Islet precursor cell (in vitro differentiated cells): Measurements from ENCODE around the gene LDLRAD3.
A peak's percentile ranks its signal among the peaks of the same experiment; 100 is the strongest.

Source experiments
- DNase-seq: peaks from one replicate; pipeline ENCODE4 v3.0.0-alpha.2; 2018

Gene LDLRAD3

DNA sequence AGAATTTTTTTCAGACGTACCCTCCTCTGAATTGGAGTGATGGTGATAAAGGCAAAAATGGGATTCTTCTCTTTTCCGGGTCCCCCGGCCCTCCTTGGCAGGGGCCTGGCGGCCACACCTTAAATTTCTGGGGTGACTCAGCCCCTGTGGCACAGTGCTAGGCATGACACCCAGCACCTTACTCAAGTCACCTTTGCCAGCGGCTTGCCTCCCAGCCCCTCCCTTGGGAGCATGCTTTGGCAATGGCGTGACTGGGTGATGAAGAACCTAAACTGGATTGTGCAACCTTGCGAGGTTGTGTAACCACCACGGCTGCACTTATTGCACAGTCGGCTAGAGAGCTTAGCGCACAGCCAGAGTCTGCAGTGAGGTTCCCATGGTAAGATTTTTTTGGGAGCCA is 16.2 kb upstream of the LDLRAD3 start:
- DNase-seq, result no peak

DNA sequence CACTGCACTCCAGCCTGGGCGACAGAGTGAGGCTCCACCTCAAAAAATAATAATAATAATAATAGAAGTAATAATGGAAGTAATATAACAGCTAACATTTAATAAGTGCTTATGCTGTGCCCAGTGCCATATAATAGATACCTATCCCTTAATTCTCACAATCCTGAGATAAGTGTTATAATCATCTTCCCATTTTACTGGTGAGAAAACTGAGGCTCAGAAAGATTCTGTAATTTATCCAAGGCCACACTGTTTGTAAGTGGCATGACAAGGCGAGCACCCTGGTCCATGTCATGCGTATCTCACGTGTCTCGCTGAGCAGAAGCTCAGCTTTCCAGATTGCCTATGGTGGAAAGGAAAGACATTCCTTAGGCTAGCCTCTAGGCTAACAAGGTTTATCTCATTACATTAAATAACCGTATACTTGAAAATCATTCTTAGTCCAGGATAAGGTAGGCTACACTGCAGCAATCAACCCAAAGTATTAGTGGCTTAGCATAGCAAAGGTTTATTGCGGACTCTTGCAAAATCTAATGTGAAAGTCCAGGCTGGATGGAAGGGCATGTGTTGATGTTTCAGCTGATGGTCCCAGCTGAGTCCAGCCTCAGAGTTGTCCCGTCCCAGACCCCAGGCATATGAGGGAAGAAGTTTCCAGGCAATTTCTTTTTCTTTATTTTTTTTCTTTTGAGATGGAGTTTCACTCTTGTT is 15.0 kb upstream of the LDLRAD3 start:
- no peak for DNase-seq

DNA sequence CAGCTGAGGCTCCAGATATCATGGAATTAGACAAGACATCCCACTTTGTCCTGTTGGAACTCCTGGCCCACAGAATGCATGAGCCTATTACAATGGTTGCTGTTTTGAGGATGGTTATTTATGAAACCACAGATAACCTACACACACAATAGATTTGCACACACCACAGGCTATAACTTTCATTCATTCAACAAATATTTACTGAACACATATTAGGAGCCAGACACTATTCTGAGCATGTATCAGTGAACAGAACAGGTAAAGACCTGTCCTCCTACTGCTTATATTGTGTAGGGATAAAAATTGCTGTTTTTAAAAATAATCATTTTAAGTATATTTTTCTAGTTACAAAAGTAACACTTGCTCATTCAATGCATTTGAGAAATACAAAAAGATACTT is 13.4 kb upstream of the LDLRAD3 start:
- DNase-seq, result no peak

DNA sequence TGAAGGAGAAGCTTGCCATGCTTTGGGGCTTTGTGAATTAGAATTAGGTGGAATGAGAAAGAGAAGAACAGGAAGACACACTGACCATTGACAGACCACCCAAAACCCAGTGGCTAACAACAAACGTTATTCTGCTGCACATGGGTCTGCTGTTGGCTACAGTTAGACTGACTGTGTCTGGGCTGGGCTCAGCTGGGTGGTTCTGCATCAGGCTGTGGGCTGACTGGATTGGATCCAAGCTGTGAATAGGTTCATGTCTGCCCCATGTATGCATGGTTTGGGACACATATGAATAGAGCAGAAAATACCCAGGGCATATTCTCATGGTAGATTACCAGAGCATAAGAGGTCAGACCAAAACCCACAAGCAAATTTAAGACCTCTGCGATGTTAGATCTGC is 11.7 kb upstream of the LDLRAD3 start:
- DNase-seq, result no peak

DNA sequence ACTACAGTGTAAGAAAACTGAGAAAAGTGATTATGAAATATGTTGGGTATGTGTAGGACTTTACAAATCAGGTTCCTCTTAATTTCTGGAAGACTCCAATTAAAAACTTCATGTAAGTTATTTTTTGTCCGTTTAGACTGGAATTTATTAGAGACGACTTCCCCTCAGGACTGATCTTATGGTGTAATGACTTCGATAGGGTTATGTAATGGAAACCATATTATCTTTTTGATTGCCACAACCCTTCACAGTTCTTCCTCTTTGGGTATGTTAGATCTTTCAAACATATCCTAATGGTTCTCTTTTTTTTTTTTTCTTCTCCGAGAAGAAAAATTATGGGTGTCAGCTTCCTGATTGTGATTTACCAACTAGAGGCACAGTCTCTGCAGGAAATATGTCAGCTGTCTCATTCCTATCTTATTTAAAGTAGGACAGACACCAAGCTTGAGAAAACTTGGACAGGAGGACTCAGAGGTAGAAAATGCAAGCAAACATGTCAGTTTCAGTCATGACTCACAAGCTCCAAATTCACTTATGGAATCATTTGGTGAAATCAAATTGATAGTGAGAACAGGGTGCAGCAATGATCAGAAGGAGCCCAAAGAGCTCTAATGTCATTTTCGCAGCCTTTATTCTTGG is 11.1 kb upstream of the LDLRAD3 start:
- DNase-seq, result no peak

DNA sequence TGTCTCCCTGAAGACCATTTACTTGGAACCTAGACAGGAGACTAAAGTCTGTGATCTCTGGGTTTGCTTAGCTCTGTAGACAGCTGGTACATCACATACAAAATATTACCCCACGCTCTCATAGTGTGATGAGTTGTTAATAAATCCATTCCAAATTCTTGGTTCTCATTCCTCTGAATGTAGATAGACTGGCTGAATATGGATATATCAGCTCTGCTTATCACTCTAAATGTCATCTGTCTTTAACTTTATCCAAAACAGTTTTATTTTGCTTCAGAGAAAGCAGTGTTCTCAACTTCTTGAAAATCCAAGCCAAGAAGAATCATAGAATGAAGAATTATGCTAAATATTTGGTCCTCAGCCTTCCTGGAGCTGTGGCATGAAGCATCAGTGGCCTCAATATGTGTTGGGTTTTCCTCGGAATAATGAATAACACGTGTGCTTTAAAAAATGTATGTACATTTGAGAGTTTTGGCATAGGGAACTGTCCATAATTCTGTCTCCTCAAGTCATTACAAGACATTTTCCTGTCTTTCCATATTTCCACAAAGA is 10.5 kb upstream of the LDLRAD3 start:
- DNase-seq, result no peak

DNA sequence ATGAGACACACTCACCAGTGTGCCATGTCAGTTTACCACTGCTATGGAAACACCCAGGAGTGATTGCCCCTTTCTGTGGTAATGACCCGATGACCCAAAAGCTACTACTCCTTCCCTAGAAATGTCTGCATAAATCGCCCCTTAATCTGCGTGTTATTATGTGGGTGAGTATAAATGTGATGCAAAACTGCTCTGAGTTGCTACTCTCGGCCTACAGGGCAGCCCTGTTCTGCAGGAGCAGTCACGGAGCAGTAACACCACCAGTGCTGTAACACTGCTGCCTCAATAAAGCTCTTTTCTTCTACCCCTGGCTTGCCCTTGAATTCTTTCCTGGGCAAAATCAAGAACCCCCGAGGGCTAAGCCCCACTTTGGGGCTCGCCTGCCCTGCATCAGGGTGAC is 9.6 kb upstream of the LDLRAD3 start:
- DNase-seq, result no peak

DNA sequence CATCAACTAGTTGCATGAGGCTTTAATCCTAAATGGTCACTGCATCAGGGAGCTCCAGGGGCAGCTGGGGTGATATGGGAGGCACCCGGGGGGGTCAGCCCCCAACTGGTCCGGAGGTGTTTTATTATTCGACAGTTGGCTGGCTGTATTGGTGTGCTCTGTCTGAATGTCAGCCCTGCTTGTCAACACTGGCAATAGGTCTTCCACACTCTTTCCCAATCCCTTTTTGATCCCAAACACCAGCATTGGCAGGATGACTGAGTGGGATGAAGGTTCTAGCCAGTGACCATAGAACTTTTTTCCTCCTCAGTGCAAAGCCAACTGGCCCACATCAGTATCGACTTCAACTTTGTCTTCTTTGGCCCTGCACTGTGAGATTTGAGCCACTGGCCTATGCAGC is 8.9 kb upstream of the LDLRAD3 start:
- DNase-seq, result no peak

DNA sequence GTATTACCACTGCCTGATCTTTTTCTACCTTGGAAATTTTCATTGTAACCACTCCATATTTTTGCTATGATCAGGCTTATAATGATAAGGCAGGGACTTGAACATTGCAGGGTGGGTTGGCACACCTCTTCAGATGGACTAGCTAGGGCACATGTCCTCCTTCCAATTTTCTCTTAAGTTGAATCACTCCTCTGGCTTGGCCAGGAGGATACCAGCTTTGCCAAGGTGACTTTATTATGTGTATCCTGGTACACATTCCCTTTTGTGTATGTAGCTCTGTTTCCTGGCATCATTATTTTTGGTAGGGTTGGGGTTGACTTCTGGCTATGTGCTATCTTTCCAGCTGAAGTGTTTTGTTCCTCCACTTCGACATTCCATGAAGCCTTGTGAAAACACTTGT is 8.5 kb upstream of the LDLRAD3 start:
- DNase-seq, result no peak

DNA sequence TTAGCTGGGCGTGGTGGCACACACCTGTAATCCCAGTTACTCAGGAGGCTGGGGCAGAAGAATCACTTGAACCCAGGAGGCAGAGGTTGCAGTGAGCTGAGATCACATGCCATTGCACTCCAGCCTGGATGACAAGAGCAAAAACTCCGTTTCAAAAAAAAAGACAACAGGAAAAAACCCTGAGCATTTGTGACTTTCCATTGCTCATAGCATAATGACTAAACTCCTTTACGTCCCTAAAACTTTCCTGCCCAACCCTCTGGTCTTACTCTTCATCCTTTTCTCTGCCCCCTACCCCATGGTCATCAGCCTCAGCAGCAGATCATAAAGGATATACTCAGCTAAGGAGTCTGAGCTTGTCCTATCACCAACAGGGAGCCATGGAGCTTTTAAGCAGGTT is 6.8 kb upstream of the LDLRAD3 start:
- DNase-seq, result no peak

DNA sequence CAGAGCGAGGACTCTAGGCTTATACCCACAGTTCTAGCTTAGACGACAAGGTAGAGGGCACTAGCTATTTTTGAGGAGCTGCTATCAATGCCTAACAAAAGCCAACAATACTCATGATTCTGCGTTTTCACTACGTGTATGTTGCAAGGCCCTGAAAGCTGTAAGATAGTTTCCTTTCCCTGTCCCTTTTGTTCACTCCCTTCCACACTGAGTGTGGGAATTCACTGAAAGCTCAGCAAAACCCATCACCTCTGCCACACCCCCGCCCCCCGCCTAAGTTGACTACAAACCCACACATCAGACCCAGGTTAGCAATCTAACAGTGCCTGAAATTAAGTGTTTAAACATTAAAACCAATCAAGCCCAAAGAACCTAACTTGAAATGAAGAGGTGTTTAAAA is 6.2 kb upstream of the LDLRAD3 start:
- no peak for DNase-seq

DNA sequence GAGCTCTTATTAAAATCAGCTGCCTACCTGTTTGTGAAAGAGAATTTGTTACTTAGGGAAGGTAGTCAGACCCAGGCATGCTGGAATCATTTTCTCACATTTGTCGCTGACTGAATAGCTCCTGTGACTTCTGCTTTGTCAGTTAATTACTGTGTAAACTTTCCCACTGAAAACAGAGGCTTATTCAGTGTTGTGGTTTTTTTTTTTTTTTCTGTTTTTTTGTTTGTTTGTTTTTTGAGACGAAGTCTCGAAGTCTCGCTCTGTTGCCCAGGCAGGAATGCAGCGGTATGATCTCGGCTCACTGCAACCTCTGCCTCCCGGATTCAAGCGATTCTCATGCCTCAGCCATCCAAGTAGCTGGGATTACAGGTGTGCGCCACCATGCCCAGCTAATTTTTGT is 5.6 kb upstream of the LDLRAD3 start:
- DNase-seq, result no peak

DNA sequence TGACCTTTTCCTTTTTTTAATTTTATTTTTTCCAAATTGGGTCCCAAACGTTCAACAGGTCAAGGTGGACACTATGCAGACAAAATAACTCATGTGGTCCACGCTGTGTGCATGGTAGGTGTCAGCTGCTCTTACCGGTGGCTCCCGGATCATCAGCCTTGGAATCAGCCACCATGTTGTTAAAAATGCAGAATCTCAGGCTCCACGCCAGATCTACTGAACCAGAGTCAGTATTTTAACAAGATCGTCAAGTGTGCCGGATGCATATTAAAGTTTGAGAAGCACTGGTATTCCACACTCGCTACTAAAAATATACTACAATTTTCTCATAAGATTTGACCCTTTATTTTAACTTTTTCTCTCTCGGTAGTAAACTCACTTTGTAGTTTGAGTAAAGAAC is 553 bp upstream of the LDLRAD3 start:
- DNase-seq, result no peak

DNA sequence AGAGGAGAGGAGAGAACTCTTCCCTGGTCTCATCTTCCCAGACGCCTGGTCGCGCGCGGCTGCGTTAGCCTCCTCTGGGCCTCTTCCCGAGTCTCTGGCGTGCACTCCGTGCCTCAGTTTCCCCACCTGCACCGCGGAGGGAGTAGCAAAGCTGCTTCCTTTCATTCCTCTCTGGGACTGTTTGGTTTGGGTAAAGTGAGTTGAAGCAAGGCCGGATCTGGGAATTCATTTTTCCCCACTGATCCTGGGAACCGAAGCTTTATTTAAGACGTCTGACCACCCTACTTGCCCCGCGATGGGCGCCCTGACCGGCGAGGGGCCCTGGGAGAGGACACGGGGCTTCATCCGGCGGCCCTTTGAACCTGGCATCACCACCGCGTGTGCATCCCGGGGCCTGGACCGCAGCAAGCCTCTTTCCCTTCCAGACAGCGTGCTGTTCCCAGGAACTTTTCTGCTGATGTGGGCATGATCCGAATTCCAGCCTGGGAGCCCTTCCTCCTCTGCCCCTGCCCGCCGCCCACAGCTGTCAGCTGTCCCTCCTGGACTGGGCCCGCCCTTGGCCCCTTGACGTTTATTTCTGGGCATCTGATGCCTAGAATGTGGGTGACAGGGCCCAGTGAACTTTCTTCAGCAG is 758 bp downstream of the LDLRAD3 start:
- DNase-seq, result peak; percentile 59

DNA sequence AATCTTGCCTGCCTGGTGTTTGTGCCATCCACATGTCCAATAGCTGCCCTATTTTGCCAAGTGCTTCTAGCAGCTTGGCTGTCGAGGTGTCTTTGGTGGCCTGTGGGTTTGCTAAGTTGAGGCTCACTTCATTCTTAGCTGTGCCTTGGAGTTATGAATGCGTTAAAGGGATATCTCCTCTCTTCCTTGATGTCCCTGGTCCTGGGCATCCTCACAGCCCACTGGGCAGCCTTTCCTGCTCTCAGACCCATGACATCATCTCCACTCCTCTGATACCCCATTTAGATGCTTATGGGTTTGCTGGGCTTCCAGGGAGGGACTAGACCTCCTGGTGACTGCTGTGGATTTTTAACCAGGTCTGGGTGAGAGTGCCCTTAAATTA is 1.3 kb downstream of the LDLRAD3 start:
- DNase-seq, result no peak

DNA sequence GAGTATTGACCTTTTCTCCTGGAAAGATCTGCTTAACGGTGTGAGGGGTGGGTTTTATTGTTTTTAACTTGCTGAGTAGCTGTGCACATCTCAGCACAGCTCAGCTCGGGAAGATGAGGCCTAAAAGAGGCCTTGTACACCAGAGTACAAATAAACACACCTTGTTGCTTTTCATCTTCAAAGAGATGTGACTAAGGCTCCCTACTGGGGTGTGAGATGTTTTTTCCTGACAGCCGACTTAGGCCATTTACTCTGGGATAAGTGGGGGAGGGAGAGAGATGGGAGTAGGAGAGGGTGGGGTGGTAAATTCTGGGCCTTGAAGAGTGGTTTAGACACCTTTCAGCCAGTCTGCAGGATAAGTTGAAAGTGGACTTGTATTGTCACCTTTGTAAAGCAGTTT is 2.9 kb downstream of the LDLRAD3 start:
- no peak for DNase-seq

DNA sequence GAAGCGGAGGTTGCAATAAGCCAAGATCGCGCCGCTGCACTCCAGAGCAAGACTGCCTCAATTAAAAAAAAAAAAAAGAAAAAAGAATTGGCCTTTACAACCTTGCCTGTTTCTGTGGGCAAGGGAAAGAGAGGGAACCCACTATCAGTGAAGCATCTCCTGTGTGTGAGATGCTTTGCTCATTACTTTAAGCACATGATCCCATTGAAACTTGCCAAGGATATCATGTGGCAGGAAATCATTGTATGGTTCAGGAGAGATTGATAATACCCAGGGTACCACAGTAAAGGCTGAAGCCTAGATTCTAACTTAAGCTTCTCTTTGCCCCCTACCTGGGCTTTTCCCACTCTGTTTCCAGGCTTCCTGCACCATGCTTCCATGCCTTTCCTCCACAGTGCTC is 3.6 kb downstream of the LDLRAD3 start:
- DNase-seq, result no peak

DNA sequence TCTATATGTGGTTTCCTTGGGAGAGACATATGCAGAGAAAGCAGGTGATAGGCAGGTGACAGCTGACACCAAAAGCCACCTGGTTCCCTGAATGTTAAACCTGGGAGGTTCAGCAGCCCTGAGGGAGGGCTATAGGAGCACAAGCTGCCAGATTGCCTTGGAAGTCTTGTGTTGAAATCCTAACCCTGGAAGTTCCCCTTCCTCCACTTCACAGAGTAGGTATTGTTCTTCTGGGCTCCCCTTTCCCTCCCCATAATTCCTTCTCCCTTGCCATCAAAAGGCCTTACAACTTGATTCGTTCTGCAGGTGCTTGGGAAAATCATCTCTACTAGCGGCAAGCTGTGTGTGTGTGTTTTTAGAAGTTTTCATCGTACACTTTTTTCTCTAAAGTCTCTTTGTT is 5.4 kb downstream of the LDLRAD3 start:
- no peak for DNase-seq

DNA sequence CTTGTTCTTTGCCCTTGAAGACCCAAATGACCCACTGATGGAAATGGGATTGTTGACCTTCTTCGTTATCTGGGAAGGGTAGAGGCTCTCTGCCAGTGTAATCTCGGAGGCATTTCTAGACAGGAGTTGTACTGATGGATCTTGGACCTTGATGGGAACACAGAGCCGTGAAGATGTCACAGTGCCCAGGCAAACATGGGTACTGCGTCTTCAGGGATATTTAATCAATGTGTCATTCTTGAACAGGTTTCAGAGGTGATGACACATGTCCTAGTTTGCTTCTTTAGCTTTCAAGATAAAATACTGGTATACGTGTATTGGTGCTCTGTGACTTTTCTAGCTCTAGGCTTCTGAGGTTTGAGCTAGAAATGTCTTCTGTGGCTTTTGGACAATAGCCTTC is 6.2 kb downstream of the LDLRAD3 start:
- DNase-seq, result no peak

DNA sequence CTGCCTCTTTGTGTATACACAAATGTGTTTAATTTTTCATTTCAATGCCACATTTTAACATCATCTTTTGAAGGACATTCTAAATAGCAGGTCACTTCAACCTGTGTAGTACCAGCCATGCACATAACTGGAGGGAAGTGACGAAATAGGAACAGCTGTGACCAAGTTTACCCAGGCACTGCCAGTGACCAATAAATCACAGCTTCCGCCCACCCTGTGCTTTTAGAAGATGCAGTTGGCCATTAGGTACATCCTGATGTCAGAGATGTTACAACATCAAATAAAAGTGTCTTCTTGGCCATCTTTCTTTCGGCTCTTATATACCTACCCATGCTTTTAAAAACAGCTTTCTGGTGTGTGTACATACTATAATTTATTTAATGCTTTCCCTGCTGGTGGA is 7.8 kb downstream of the LDLRAD3 start:
- no peak for DNase-seq

DNA sequence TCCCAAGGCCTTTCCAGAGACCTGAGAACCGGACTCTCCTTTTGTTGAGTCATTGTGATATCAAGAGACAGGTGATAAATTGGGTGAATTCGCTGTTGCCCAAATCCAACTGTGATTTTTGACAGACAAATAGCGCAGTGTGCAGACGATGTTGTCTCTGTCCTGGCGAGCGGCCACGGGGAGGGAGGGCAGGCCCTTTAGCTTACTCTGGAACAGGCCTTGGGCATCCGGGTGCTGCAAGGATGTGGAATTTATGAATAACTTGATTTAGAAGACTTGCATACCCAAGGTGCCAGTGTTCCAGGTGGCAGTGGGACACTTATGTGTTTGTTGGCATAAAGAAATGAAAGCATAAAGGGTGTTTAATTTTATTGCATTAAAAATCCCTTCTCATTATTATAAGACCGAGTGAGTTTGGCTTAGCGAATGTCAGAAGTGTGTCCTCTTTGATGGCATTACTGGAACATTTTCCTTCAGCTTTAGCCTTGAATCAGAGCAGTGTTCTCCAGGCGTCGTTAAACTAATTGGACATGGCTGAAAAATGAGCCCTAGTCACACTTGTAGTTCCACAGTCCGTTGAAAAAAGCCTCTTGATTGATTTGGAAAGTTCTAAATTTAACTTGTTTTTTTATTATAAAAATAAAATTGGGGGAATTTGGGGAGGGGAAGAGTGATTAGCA is 9.4 kb downstream of the LDLRAD3 start:
- no peak for DNase-seq

DNA sequence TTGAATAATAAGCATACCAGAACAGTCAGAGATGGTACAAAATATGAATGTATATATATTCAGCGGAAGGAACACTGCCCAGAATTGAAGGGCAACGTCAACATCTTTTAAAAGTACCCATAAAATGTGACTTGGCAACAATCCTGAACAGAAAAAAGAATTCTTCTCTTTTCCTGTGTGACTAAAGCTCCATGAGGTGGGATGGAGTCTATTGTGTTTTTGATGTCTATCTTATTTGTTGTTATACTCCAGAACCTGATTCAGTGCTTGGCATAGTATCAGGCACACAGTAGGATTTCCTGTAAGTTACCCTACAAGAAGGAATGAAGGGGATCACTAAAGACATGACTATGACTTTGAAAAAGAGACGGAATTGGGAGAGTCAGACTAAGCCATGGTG is 10.3 kb downstream of the LDLRAD3 start:
- no peak for DNase-seq

DNA sequence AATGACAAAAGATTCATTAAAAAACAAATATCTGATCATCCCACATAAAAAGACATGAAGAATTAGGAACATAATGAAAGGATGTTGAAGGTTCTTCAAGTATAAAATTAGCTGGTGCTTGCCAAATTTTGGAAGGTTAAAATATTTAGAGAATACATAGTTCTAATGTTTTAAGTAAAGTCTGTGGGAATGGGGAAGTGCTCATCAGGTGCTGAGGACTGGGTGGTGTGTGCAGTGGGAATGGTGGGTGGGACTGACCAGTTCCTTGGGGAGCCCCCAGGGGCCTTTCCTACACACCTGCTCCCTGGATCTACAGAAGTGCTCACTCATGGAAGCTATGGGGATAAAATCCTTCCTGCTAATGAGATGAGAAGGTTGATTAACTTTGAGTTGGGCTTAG is 11.8 kb downstream of the LDLRAD3 start:
- no peak for DNase-seq
